CMK (cell line): ENCODE results near the gene TCF25.
"Not testable (repeated sequence)": the region's sequence is repeated elsewhere in the genome, so short reads cannot be mapped to it uniquely, and the experiment has no call there.

Source experiments
- DNase-seq: peaks from one replicate; pipeline ENCODE4 v3.0.0-alpha.2; 2010; ENCODE audit warnings: low read depth

Gene TCF25

DNA sequence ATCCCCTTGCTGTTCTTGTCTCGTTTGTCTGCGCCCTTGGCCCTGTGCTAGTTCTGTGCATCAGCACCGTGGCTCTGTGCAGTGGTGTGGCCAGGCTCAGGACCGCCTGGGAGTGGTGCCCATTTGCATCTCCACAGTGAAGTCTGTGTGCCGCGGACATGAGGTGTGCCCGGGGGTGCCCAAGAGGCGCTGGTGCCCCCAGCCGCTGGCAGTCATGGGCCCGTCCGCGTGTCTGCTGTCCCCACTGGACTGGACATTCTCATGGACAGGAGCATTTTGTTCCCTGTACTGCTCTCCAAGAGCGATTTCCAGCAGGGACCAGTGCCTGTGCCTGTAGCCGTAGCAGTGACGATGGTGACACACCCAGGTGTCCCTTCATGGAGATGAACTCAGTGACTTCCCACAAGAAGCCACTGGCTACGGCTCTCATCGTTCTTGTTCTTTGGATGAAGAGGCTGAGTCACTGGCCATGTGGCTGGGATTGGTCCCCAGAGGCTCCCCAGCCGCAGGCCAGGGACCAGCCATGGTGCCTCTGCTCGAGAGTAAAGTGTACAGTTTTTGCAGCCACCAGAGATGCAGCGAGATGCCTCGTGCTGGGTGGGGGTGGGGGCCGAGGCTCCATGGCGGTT is 32.2 kb downstream of the TCF25 start:
- DNase-seq, result no peak

DNA sequence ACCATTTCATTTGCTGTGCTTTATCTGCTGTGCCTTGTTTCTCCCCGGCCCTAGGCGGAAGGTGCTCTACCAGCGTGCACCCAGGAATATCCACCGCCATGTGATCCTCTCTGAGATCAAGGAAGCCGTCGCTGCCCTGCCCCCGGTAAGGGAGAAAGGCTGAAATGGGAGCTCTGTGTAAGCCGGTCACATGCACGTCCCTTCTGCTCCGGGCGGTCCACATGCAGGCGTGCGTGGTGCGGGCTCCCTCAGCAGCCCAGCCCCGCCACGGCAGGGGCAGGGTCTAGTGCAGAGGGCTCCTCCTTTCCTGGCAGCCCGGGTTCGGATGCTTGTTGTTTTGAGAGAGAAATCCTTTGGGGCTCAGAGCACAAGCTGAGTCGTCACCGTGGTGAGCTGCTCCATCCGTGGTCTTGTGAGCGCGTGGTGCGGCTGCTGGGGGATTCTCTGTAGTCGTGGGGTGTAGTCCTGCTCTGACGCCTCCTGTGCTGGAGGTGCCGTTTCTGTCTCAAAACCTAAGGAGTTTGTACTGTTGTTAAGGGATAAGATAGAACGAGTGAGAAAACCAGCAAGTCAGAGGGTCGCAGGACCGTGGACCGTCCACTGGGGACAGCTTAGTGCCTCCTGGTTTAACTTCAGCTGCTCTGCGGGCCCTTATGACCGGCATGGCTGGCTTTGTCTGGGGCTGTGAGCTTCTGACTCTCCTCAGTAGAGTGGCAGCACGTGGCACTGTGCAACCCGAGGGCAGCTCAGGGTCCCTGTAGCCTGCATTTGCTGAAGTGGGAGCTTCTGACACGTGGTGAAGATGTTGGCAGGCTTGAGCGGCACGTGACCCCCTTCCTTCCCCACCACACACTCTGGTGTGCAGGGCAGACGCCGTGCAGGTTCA is 33.0 kb downstream of the TCF25 start:
- no peak for DNase-seq

DNA sequence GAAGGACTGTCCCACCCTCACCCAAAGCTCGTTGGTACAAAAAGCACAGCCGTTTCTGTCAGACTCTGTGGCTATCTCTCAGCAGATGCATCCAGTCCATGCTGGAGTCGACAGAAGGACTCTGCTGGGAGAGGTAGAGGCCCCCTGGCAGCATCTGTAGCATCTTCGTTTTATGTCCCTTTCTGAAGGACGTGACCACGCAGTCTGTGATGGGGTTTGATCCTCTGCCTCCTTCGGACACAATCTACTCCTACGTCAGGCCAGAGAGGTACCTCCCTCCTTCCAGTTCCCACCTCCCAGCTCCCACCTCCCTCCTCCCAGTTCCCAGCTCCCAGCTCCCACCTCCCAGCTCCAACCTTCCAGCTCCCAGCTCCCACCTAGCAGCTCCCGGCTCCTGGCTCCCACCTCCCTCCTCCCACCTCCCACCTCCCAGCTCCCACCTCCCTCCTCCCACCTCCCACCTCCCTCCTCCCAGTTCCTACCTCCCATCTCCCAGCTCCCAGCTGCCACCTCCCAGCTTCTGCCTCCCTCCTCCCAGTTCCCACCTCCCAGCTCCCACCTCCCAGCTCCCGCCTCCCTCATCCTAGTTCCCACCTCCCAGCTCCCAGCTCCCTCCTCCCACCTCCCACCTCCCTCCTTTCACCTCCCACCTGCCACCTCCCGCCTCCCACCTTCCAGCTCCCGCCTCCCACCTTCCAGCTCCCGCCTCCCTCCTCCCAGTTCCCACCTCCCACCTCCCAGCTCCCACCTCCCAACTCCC is 33.8 kb downstream of the TCF25 start:
- no peak for DNase-seq

DNA sequence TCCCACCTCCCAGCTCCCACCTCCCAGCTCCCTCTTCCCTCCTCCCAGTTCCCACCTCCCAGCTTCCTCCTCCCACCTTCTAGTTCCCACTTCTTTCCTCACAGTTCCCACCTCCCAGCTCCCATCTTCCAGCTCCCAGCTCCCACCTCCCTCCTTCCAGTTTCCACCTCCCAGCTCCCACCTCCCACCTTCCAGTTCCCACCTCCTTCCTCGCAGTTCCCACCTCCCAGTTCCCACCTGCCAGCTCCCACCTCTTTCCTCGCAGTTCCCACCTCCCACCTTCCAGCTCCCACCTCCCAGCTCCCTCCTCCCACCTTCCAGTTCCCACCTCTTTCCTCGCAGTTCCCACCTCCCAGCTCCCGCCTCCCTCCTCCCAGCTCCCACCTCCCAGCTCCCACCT is 34.8 kb downstream of the TCF25 start:
- no peak for DNase-seq

DNA sequence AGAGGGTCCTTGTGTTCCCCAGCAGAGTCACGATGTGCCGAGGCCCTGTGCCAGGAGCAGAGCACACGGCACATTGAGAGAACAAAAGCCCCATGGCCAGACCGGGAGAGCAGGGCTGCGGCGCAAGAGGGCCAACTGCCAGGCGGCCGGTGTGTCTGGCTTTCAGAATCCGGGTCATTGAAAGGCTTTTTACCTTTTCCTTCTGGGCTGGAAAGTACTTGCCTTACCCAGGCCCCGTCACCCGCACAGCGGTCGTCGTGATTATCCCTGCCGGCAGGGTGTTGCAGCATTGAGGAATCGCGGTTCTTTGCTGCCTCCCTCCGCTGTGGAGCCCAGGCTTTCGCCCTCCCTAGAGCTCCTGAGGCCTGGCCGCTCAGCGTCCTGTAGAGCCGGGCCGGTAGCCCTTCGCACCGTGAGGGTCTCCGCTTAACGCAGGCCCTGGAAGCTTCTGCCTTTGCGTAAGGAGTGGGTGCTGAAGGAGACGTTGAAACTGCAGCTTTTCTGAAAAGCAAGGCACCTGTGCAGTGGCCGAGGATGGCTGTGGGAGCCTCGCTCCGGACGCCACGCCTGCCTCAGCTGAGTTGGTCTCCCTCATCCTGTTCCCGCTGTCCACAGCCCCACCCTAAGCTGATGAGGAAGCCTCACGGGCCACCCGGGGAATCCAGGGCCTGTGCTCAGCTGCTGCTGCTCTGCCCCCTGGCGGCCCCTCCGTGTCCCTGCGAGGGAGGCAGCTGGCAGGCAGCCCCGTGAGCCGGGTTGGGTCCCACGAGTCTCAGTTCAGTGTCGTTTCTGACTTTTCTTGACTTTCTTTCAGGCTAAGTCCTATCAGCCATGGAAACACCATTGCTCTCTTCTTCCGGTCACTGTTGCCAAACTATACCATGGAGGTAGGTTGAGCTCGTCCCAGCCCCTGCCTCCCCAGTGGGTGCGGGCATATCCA is 36.7 kb downstream of the TCF25 start:
- DNase-seq, result peak; percentile 71

DNA sequence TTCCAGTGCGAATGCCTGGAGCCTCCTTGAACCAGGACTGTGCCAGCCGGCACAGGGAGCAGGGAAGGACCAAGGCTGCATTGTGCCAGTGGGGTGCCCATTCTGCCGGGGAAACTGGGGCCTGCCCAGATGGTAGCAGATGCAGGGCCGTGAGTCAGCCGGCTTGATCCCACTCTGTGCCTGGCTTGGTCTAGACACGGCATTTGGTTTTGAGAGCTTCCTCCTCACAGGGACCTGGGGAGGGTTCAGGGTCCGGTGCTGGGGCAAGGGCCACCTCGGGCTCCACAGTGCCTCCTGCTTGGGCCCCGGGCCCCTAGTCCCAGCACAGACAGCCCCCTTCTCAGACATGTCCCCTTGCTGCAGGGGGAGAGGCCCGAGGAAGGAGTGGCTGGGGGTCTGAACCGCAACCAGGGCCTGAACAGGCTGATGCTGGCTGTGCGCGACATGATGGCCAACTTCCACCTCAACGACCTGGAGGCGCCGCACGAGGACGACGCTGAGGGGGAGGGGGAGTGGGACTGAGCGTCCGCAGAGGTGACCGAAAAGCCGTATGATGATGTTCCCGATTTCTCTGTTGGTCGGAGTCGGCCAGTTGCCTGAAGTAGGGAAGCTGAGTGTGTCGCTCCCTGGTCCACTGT is 37.4 kb downstream of the TCF25 start:
- DNase-seq, result no peak

DNA sequence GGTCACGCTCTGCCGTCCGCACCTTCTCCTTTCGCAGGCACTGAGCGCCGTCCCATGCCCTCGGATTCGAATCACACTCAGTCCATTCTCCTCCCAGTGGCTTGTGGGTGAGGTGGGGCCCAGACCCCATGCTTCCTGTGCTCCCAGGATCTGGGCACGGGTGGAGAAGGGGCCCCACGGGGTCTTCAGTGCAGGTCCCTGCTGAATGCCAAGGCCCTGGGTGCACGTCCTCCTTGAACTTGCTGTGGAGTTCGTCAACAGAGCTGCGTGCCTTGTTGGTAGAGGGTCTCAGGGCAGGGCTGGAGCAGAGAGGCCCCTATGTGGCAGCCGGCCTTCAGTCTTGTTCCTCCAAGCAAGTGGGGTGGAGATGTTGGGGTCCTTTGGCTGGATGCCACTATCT is 38.0 kb downstream of the TCF25 start:
- DNase-seq, result no peak

DNA sequence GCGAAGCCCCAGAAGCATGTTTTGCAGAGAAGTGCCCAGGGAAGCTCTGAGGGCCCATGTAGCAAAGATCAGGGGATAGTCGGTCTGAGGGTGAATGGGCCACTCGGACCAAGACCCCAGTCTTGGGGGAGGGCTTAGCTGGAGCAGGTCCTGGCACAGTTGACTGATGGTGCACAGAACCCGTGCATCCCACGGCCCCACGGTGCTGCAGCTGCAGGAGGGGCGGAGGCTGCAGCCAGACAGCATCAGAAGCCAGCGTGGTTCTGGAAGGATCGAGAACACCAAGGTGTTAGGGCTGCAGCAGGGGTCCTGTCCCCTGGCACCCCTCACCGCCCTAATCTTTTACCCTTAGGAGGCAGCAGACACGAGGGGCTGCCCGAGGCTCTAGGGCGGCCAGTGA is 38.8 kb downstream of the TCF25 start:
- DNase-seq, result no peak

DNA sequence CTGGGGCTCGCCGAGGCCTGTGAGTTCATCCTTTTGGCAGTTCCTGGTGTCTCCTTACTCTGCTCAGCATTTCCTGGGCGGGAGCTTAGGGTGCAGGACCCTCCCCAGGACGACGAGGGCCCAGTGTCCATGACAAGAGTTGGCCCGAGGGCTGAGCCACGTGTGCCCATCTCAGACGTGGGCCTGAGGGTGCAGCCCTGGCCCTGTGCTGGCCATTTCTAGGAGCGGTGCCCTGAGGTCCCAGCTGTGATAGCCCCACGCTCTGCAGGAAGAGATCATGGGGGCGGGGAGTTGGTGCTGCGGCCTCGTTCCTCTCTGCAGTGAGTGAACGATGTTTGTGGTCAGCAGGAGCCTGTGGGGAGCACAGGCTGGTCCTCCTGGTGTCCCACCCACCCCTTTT is 39.2 kb downstream of the TCF25 start:
- DNase-seq, result no peak

DNA sequence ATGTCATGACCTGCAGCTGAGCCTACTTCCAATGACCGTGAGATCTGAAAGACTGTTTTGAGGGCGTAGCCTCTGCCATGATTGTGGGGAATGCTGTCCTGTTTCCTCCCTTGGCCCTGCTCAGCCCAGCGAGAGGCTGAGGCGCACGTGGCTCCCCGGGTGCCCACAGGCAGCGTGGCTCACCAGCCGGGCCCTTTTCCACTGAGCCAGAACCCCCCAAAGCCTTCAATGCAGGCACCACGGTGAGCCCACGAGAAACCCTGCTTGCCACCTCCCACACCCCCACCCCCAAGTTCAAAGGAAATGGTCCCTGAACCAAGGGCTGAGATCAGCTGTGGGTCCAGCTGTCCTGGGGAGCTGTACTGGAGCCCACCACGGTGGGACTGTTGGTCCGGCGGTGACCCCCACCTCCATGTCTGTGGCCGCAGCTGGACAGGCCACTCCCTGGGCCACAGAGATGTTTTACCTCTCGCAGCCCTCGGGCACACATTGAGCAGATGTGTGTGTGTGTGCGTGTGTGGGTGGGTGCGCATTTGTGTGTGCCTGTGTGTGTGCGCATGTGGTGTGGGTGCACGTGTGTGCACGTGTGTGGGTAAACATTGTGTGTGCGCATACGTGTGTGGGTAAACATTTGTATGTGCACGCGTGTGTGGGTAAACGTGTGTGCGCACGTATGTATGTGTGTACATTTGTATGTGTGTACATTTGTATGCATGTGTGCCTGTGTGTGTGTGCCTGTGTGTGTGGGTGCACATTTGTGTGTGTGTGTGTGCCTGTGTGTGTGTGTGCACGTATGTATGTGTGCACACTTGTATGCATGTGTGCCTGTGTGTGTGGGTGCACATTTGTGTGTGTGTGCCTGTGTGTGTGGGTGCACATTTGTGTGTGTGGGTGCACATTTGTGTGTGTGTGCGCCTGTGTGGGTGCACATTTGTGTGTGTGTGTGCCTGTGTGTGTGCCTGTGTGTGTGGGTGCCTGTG is 40.3 kb downstream of the TCF25 start:
- no peak for DNase-seq

DNA sequence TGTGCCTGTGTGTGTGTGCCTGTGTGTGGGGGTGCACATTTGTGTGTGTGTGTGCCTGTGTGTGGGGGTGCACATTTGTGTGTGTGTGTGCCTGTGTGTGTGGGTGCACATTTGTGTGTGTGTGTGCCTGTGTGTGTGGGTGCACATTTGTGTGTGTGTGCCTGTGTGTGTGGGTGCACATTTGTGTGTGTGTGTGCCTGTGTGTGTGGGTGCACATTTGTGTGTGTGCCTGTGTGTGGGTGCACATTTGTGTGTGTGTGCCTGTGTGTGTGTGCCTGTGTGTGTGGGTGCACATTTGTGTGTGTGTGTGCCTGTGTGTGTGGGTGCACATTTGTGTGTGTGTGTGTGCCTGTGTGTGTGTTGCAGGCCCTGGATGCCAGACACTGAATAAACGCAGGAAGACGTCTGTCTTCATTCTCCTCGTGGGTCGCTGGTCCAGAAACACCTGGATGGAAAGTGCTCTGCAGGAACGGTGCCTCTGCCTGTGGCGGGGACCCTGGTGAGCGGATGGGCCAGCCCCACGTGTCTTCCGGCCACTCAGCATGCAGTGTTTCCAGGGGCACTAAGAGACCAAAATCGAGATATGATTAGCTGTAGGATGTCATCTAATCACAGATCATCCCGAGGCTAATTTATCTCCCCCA is 41.4 kb downstream of the TCF25 start:
- DNase-seq, result not testable (repeated sequence)

DNA sequence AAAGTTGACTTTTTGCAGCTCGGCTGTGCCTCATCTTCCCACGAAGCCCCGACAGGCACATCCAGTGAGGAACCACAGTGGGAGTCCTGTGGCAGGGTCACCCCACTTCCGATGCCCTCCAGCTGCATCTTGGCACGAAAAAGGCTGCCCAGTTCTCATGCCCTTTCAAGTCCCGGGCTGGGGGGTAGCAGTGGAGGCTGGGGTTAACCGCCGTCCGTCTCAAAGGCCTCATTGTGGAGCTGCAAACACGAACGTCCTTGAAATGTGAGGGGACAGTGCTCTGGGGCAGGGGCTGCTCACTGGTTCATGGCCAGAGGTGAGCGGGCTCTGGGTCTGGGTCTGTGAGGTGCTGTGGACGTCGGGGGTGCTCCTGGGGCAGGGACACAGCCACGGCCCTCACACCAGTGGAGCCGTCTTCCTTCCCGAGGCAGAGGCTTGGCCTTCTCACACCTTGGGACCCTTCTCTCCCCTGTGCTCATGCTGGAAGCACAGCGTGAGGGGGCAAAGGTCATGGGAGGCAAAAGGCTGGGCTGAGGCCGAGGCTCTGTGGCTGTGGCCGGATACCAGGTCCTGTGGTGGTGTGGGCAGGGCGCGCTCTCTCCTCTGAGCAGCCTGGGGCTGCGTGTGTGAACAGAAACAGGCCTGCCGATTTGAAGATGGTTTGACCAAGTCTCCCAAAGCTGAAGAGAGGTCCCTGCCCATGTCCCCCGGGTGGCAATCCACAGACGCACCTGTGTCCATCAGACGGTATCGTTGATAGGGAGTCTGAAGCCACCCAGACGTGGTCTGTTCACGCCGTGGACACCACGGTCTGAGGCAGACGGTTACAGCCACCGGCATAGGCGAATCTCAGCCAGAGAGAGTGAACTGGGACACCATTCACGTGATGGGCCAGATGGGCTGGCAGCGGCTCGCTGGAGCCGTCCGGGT is 42.2 kb downstream of the TCF25 start:
- no peak for DNase-seq

DNA sequence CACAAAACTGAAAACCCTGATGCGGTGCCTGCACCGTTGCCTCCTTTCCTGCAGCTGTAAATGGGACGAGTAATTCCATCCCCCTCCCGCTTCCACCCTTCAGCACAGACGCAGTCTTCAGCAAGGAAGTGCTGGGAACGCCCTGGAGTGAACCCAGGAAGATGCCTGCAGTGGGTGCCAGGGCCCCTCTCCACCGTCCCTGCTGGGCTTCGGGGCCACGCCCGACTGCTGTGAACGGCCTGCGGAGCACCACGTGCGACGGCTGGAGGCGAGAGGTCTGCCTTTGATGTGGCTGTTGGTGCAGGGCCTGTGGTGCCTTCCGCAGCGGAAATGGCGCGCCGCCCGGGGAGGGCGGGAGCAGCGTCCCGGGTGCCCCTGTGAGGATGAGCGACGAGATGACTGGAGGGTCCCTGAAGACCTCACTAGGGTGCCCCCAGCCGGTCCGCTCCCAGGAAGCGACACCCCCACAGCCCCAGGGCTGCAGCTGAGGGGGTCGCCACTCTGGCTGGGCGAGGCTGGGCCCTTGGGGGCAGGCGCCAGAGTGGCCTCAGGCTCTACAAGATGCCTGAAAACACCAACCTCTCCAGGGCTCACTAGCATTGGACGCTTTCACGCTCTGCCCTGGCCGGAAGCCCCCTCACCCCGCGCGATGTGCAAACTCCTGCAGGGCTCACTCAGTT is 44.5 kb downstream of the TCF25 start:
- peak; percentile 68 for DNase-seq

DNA sequence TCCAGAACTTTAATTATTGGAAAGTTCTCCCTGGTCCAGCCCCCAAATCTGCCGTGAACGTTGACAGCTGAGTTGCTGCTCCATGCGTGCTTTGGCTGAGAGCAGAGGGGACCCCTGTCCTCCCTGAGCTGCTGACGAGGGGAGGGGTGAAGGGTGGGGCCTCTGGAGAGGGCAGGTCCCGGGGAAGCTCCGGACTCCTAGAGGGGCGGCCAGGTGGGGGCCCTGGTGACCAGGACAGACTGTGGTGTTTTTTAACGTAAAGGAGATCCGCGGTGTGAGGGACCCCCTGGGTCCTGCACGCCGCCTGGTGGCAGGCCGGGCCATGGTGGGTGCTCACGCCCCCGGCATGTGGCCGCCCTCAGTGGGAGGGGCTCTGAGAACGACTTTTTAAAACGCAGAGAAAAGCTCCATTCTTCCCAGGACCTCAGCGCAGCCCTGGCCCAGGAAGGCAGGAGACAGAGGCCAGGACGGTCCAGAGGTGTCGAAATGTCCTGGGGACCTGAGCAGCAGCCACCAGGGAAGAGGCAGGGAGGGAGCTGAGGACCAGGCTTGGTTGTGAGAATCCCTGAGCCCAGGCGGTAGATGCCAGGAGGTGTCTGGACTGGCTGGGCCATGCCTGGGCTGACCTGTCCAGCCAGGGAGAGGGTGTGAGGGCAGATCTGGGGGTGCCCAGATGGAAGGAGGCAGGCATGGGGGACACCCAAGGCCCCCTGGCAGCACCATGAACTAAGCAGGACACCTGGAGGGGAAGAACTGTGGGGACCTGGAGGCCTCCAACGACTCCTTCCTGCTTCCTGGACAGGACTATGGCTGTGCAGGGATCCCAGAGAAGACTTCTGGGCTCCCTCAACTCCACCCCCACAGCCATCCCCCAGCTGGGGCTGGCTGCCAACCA is 45.3 kb downstream of the TCF25 start, which contains the start of gene MC1R:
TSS of gene MC1R (plus strand) at position 410 of the 895 bp plus-strand sequence. CDS start at position 807, 397 bp downstream.
- peak; percentile 64 for DNase-seq

DNA sequence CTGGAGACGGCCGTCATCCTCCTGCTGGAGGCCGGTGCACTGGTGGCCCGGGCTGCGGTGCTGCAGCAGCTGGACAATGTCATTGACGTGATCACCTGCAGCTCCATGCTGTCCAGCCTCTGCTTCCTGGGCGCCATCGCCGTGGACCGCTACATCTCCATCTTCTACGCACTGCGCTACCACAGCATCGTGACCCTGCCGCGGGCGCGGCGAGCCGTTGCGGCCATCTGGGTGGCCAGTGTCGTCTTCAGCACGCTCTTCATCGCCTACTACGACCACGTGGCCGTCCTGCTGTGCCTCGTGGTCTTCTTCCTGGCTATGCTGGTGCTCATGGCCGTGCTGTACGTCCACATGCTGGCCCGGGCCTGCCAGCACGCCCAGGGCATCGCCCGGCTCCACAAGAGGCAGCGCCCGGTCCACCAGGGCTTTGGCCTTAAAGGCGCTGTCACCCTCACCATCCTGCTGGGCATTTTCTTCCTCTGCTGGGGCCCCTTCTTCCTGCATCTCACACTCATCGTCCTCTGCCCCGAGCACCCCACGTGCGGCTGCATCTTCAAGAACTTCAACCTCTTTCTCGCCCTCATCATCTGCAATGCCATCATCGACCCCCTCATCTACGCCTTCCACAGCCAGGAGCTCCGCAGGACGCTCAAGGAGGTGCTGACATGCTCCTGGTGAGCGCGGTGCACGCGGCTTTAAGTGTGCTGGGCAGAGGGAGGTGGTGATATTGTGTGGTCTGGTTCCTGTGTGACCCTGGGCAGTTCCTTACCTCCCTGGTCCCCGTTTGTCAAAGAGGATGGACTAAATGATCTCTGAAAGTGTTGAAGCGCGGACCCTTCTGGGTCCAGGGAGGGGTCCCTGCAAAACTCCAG is 46.4 kb downstream of the TCF25 start:
- no peak for DNase-seq

DNA sequence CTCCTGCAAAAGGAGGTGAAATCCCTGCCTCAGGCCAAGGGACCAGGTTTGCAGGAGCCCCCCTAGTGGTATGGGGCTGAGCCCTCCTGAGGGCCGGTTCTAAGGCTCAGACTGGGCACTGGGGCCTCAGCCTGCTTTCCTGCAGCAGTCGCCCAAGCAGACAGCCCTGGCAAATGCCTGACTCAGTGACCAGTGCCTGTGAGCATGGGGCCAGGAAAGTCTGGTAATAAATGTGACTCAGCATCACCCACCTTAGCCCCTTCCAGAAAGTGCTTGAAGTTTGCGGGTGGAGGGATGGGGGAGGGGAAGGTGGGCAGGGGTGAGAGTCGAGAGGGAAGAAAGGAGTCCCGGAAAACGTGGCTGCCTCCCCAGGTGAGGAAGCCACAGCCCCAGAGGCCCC is 47.3 kb downstream of the TCF25 start:
- no peak for DNase-seq
